Measurements from ENCODE around the gene EMC10. TPM values are rescaled to one million over a fixed set of nuclear protein-coding genes. Genes with fewer than 3 reads are reported as not detected.
"Not testable (repeated sequence)": the region's sequence is repeated elsewhere in the genome, so short reads cannot be mapped to it uniquely, and the experiment has no call there.

Gene EMC10
- total RNA-seq, 1 experiment from 2014 or later: 104 TPM

DNA sequence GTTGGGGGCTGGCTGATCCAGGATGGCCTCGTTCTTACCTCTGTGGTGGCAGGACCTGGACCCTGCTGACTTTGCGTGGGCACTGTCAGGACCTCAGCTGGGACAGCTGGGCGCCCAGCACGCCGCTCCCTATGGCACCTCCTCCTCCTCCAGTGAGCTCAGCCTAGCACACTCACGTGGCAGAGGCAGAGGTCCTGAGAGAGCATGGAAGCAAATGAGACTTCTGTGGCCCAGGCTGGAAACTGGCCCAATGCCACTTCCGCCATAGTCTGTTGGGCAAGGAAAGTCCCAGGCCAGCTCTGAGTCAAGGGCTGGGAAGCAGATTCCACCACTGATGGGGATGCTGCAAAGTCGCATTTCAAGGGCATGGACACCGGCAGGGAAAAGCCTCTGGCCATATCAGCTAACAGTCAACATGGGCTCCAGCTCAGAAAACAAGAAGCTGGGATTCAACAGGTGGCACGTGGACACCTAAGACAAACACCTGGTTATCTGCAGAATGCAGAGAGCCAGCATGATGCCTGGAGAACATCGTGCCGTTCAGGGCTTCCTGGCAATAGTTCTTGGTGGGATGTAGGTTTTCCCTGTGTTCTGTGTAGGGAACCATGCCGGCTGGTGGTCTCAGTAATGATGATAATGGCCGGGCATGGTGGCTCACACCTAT is 26.9 kb upstream of the EMC10 start:
- in situ Hi-C loops (cut with HindIII; ENCODE audit: low sequenced_read_pairs): no loop called here
- no peak for DNase-seq (ENCODE audit: low spot score)

DNA sequence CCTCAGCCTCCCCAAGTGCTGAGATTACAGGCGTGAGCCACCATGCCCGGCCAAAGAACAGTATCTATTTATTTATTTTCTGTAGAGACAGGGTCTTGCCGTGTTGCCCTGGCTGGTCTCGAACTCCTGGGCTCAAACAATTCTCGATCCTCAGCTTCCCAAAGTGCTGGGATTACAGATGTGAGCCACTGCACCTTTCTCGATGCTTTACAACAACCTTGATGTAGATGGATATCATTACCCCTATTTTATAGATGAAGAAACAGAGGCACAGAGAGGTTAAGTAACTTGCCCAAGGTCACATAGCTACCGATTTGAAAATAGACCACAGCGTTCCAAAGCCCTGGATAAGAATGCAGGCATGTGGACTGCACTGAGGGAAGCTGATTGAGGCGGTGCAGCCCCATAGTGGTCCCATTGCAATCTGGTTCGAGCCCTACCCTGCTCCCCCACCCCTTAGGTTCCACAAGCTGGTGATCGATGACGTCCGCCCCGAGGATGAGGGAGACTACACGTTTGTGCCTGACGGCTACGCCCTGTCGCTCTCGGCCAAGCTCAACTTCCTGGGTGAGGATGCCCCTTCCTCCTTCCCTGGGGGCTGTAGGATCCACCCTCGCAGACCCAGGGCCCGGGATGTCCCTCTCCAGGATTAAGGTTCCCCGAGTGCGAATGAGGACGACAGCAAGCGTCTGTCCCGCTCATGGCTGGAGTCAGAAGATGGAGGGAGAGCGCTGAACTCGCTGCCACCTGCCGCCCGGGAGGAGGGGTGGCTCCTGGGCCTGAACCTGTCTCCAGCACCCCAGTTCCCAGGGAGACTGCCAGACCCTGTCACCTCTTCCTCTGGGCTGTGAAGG is 25.7 kb upstream of the EMC10 start:
- in situ Hi-C loops (cut with HindIII; ENCODE audit: low sequenced_read_pairs): no loop called here
- DNase-seq (ENCODE audit: low spot score): no peak

GRCh38 chr19:50451223-50451534 is 25.1 kb upstream of the EMC10 start:
- no peak for DNase-seq (ENCODE audit: low spot score)

GRCh38 chr19:50453243-50453642 is 23.1 kb upstream of the EMC10 start:
- no peak for DNase-seq (ENCODE audit: low spot score)
- in situ Hi-C loops (cut with HindIII; ENCODE audit: low sequenced_read_pairs): no loop called here

More at GRCh38 chr19:50451223-50451534, 25.1 kb upstream of the EMC10 start:
- in situ Hi-C loops (cut with HindIII; ENCODE audit: low sequenced_read_pairs): no loop called here

DNA sequence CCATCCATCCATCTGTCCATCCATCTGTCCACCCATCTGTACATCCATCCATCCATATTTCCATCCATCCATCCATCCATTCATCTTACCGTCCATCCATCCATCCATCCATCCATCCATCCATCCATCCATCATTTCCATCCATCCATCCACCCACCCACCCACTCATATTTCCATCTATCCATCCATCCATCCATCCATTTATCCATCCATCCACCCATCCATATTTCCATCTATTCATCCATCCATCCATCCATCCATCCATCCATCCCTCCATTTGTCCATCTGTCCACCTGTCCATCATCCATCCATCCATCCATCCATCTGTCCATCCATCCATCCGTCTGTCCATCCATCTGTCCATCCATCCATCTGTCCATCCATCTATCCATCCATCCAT is 20.3 kb upstream of the EMC10 start:
- no peak for DNase-seq (ENCODE audit: low spot score)
- in situ Hi-C loops (cut with HindIII; ENCODE audit: low sequenced_read_pairs): no loop called here

DNA sequence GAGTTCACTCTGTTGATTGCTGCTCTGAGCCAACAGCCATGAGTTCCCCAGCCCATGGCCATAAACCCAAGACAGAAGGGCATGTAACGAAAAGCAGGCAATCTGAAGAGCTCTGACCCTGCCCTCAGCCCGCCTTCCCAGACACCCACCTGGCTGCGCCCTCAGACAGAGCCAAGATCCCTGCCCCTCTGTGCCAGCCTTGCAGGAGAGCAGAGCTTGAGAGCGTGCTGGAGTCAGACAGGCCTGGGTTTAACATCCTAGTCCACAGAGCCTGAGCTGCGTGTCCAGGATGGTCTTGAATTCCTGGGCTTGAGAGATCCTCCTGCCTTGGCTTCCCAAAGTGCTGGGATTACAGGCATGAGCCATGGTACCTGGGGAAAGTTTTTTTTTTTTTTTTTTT is 19.0 kb upstream of the EMC10 start:
- no peak for DNase-seq (ENCODE audit: low spot score)
- in situ Hi-C loops (cut with HindIII; ENCODE audit: low sequenced_read_pairs): no loop called here

DNA sequence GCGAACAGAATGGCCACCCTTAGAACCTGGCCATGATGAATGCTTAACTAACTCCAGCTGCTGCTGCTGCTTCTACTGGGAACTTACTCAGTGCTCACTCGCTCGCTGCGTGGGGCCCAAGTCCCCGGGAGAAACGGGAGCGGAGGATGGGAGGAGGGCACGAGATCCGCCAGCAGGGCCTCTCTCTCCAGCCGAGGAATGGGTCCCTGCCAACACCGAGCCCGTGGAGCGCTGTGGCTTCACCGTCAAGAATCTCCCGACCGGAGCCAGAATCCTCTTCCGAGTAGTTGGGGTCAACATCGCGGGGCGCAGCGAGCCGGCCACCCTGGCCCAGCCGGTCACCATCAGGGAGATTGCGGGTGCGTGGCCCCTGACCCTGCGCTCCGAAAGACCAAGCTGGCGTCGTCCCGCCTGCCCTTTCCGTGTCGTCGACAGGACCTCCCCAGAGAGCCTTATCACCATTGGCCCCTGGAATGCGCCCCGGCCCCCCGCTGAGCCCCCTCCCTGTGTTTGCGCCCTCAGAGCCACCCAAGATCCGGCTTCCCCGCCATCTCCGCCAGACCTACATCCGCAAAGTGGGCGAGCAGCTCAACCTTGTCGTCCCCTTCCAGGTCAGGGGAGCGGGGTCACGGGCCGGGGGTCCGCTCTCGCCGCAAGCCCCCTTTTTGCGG is 17.8 kb upstream of the EMC10 start:
- no peak for DNase-seq (ENCODE audit: low spot score)
- in situ Hi-C loops (cut with HindIII; ENCODE audit: low sequenced_read_pairs): no loop called here

GRCh38 chr19:50459067-50459456 is 17.2 kb upstream of the EMC10 start:
- DNase-seq (ENCODE audit: low spot score): no peak
- in situ Hi-C loops (cut with HindIII; ENCODE audit: low sequenced_read_pairs): no loop called here

DNA sequence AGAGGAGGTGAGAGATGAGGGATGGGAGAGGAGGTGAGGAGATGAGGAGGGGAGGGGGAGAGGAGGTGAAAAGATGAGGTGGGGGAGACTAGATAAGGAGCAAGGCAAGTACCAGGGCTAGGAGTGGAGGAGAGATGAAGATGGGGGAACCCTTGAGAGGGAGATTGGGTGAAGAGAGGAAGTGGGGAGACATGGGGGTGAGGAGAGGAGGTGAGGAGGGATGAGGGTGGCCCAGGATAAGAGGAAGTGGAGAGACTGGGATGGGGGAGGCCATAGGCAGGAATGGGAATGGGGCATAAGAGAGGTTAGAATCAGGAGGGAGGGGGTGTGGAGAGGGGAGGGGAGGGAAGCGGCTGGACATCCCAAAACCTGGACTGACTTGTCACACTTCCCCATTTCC is 16.7 kb upstream of the EMC10 start:
- in situ Hi-C loops (cut with HindIII; ENCODE audit: low sequenced_read_pairs): no loop called here
- no peak for DNase-seq (ENCODE audit: low spot score)

DNA sequence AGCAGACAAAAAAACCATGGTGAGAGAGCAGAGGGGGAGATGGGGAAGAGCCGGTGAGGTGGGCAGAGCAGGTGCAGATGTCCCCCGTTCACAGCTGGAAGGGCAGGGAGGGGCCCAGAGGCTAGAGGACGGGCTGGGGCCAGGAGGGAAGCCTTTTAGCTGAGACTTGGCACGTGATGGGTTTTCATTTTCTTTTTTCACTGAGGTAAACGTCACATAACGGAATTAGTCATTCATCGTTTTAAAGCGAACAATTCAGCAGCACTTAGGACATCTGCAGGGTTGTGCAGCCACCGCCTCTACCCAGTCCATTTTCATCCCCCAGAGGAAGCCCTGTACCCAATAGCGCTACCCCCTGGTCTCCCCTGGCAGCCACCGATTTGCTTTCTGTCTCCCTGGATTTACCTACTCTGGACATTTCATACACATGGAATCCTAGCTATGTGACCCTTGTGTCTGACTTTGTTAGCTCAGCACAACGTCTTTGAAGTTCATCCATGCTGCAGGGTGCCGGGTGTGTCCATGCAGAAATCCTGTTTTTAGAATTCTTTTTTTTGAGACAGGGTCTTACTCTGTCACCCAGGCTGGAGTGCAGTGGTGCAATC is 16.0 kb upstream of the EMC10 start:
- in situ Hi-C loops (cut with HindIII; ENCODE audit: low sequenced_read_pairs): no loop called here
- no peak for DNase-seq (ENCODE audit: low spot score)

- peak; percentile 45 for DNase-seq (ENCODE audit: low spot score)
- in situ Hi-C loops (cut with HindIII; ENCODE audit: low sequenced_read_pairs): no loop called here
These were observed 15.0 kb upstream of the EMC10 start for GRCh38 chr19:50461066-50461875.

DNA sequence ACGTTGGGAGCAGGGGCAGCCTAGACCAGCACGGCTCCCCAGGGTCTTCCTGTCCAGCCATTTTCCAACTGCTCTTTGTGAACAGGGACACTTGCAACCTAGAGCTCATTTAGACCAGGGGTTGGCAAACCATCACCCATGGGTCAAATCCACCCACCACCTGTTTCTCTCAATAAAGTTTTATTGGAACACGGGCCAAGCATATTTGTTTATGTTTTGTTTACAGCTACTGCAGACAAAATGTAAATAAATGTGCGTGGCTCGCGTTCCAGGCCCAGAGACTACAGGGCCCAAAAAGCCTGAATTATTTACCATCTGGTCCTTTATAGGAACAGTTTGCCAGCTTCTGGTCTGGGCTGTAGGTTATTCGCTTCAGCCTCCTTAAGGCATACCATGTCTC is 13.3 kb upstream of the EMC10 start:
- DNase-seq (ENCODE audit: low spot score): no peak
- in situ Hi-C loops (cut with HindIII; ENCODE audit: low sequenced_read_pairs): no loop called here

- in situ Hi-C loops (cut with HindIII; ENCODE audit: low sequenced_read_pairs): no loop called here
- no peak for DNase-seq (ENCODE audit: low spot score)
These were observed 12.0 kb upstream of the EMC10 start for GRCh38 chr19:50464348-50464747.

DNA sequence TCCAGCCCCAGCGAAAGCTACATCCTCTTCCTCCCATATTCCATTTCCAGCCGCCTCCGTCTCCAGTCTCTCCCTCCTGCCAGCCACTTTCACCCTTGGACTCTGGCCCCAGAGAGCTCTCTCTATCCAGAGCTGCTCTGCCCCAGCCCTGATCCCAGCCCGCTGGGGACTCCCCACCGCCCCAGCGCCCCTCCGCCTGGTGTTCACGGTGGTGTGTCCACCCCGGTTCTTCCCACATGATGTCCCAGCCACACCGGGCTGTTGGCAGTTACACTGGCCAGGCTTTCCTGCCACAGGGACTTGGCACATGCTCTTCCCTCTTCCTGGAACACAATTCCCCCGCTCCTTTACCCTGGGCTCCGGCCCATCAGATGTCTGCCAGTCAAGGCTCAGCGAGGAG is 11.3 kb upstream of the EMC10 start:
- no peak for DNase-seq (ENCODE audit: low spot score)
- in situ Hi-C loops (cut with HindIII; ENCODE audit: low sequenced_read_pairs): no loop called here

GRCh38 chr19:50465986-50466705 is 10.2 kb upstream of the EMC10 start:
- no peak for DNase-seq (ENCODE audit: low spot score)
- in situ Hi-C loops (cut with HindIII; ENCODE audit: low sequenced_read_pairs): no loop called here

- DNase-seq (ENCODE audit: low spot score): no peak
- in situ Hi-C loops (cut with HindIII; ENCODE audit: low sequenced_read_pairs): no loop called here
These were observed 9.6 kb upstream of the EMC10 start for GRCh38 chr19:50466706-50467039.

DNA sequence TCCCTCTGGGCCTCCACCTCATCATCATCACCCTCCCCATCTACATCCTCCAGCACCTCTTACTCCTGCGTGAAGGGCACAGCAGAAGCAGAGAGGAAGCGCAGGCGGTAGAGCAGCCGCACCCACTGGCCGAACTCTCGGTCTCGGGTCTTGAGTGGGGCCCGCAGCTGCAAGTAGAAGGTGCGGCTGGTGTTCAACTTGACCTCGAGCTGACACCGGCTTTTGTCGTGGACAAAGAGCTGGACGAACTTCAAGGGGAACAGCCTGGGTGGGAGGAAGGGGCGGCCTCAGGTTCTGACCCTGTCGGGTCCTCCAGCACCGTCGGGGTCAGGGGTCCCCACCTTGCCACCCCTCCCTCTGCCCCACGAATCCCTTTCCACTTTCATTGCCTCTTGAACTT is 8.7 kb upstream of the EMC10 start:
- DNase-seq (ENCODE audit: low spot score): no peak
- in situ Hi-C loops (cut with HindIII; ENCODE audit: low sequenced_read_pairs): no loop called here

- in situ Hi-C loops (cut with HindIII; ENCODE audit: low sequenced_read_pairs): no loop called here
- no peak for DNase-seq (ENCODE audit: low spot score)
These were observed 7.5 kb upstream of the EMC10 start for GRCh38 chr19:50468818-50469217.

GRCh38 chr19:50473336-50473735 is 3.0 kb upstream of the EMC10 start:
- DNase-seq (ENCODE audit: low spot score); in situ Hi-C loops (cut with HindIII; ENCODE audit: low sequenced_read_pairs): not testable (repeated sequence)
